ENCODE data around the gene TFB1M.
A peak's percentile ranks its signal among the peaks of the same experiment; 100 is the strongest.

TFB1M gene

DNA sequence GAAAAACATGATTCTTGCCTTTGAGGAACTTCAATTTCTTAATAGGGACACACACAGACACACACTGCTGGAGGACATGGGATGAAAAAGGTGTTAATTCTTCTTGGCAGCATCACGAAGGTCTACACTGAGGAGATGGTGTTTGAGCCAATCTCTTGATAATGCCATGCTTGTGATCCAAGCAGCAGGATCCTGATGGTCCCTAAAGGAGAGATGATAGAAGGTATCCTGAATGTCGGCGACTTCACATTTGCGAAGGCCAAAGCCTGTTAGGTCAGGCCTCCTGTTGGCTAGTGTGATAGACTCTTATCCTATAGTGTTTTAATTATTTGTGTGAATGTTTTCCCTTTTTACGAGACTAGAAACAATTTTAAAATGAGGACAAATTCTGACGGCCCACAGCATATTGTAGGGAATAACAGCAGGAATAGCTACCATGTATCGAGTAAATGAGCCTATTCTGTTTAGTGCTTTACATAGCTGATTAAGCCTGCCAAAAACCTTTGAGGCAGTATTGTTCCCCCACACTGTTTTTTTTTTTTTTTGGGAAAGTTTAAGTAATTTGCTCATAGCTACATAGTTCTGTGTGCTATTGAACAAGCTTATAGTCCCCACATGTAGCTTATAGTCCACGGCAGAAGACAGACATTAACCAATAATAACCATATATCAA lies 15.3 kb upstream of the TFB1M start:
- no peak overlapping the region for H3K4me3 ChIP-seq (ENCODE audit: control insufficient read depth, low read depth, low read length)
- TF ChIP-seq CTCF (IDR thresholded peaks at IDR 0.05; ENCODE audit: control insufficient read depth, insufficient read depth, low read depth, low read length, missing control alignments): no peak
- DNase-seq (ENCODE audit: low read depth): no peak

- DNase-seq (ENCODE audit: low read depth): no peak
- H3K4me3 ChIP-seq (ENCODE audit: control insufficient read depth, low read depth, low read length): no peak overlapping the region
- no peak for TF ChIP-seq CTCF (IDR thresholded peaks at IDR 0.05; ENCODE audit: control insufficient read depth, insufficient read depth, low read depth, low read length, missing control alignments)
Observed at GRCh38 chr6:155328539-155329459, 14.5 kb upstream of the TFB1M start.

DNA sequence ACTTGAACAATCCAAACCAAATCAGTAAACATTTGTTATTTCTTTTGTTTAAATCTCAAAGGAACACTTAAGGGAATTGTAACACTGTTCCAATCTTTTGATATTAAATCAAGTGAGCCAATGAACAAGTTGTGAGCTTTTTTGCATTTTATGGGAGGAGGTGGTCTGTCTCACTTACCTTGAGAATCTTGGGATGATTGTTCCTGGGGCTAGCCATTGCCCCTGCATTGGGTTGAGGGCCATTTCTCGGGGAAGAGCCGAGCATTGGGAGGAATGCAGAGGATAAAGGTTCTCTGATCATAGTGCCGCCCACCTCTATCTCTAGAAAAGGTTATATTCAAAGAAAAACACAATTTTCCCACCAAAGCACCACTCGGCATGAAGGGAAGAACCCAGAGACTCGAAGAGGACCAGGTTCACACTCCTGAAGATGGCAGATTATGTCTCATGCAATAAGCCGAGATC lies 13.8 kb upstream of the TFB1M start:
- DNase-seq (ENCODE audit: low read depth): no peak
- TF ChIP-seq CTCF (IDR thresholded peaks at IDR 0.05; ENCODE audit: control insufficient read depth, insufficient read depth, low read depth, low read length, missing control alignments): no peak
- H3K4me3 ChIP-seq (ENCODE audit: control insufficient read depth, low read depth, low read length): no peak overlapping the region

DNA sequence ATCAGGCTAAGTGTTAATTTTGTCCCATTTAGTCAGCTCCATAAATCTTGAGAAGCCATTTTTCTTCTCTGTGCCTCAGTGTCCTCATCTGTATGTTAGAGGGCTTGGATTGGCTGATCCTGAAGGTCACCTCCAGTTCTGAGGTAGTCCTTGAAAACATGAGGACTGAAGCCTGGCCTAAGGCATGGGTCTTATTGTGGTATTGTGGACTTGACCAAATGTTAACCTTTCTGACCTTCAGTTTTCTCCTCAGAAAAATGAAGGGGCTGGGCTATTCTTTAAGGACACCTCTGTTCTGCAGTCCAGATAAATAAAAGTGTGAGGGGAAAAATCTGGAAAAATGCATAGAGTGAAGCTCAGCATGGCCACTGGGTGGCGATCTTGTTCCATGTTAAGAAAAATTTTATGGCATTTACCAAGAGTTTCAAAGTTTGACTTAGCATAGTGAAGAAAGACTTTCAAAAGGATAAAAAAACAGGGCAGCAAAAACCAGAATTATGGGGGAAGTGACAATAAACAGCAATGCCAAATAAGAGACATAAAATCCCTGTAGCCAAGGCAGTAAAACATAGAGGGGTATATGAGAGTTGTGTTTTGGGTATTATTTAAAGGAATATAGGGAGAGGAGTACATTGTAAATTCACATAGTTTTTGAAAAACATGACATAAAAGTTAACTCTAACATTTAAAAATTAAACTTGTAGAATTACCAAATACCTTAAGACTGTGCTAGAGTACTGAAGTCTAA lies 13.2 kb upstream of the TFB1M start:
- TF ChIP-seq CTCF (IDR thresholded peaks at IDR 0.05; ENCODE audit: control insufficient read depth, insufficient read depth, low read depth, low read length, missing control alignments): peak; percentile 65
- DNase-seq (ENCODE audit: low read depth): peak; percentile 46
- H3K4me3 ChIP-seq (ENCODE audit: control insufficient read depth, low read depth, low read length): no peak overlapping the region

DNA sequence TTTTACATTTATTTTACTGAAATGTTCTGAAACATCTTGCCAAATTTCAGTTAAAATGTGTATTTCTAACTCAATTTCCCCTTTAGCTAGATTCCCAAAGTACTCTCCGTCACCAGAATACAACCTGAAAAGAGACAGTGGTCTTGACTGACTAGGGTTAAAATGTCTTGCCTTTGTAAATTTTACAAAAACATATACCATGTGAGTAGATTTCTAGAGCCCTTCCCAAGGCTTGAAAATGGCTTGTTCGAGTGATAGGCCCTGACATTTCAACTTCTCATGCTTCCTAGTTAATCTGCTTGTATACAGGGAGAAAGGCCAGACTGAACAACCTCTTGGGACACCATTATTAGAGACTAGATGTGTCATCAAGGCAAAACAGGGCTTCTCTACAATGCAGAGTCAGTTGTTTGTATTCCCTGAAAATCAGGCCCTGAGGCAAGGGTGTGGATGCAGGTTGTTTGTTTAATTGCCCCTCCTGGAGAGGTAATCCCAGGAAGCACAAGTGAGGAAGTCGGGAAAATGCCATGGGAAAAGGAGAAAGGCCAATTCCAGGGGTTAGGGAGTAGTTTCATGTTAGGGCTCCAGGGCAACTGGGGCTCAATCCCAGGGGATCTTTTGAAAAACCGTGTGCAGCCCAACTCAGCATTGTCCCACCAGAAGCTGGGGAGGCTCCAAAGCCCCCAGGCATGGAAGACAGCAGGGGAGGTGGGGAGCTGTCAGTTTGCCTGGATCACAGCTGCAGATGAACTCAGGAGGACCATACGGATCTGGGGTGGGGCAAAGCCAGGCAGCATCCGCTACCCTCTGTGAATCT lies 11.6 kb upstream of the TFB1M start:
- DNase-seq (ENCODE audit: low read depth): no peak
- no peak for TF ChIP-seq CTCF (IDR thresholded peaks at IDR 0.05; ENCODE audit: control insufficient read depth, insufficient read depth, low read depth, low read length, missing control alignments)
- H3K4me3 ChIP-seq (ENCODE audit: control insufficient read depth, low read depth, low read length): no peak overlapping the region

DNA sequence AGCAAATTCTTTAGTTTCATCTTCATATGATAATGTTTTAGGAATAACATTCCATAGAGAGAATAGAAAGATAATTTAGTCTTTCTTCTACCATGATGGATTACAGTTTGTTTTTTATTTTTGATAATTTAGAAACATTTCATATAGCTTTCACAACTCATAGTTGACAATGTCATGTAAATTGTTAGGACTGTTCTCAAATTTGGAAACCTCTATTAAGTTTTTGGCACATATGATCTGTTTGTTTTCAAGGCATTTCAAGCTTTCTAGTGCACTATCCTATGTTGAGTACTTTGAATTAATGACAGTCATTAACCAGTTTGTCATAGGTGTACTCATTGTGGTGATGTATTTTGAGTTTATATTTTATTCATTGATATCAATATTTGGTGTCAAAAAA lies 10.7 kb upstream of the TFB1M start:
- no peak for DNase-seq (ENCODE audit: low read depth)
- TF ChIP-seq CTCF (IDR thresholded peaks at IDR 0.05; ENCODE audit: control insufficient read depth, insufficient read depth, low read depth, low read length, missing control alignments): no peak
- no peak overlapping the region for H3K4me3 ChIP-seq (ENCODE audit: control insufficient read depth, low read depth, low read length)
